Hepatocyte (in vitro differentiated cells): ENCODE measurements around the gene STON1. TPM values are rescaled to one million over a fixed set of nuclear protein-coding genes. Genes with fewer than 3 reads are reported as not detected.
A peak's percentile ranks its signal among the peaks of the same experiment; 100 is the strongest.

Source experiments
- DNase-seq: peaks from one replicate; pipeline ENCODE4 v3.0.0-alpha.2; 2016; ENCODE audit warnings: low spot score
- H2AFZ ChIP-seq: fragments of 200-600 bp; sonication (generic); 2 replicates; pipeline ENCODE4 v1.6.0; 2016; ENCODE audit warnings: antibody characterized with exemption, mild to moderate bottlenecking
- H3K27ac ChIP-seq: fragments of 200-600 bp; sonication (generic); 2 replicates; pipeline ENCODE4 v1.5.1; 2016; ENCODE audit warnings: mild to moderate bottlenecking
- H3K27me3 ChIP-seq: fragments of 200-600 bp; sonication (generic); 2 replicates; pipeline ENCODE4 v1.6.1; 2016
- H3K36me3 ChIP-seq: fragments of 200-600 bp; sonication (generic); replicated peaks from 2 replicates; pipeline ENCODE4 v1.5.1; 2016; ENCODE audit warnings: low read depth; ENCODE audit not compliant: insufficient read depth
- H3K4me1 ChIP-seq: fragments of 200-600 bp; sonication (generic); 2 replicates; pipeline ENCODE4 v1.5.1; 2016; ENCODE audit warnings: mild to moderate bottlenecking, moderate library complexity; ENCODE audit not compliant: insufficient read depth
- H3K4me2 ChIP-seq: fragments of 200-600 bp; sonication (generic); 2 replicates; pipeline ENCODE4 v1.6.0; 2016
- H3K4me3 ChIP-seq: fragments of 200-600 bp; sonication (generic); 2 replicates; pipeline ENCODE4 v1.5.1; 2016; ENCODE audit warnings: mild to moderate bottlenecking
- H3K79me2 ChIP-seq: fragments of 200-600 bp; sonication (generic); 2 replicates; pipeline ENCODE4 v1.6.0; 2017; ENCODE audit warnings: mild to moderate bottlenecking
- H3K9me2 ChIP-seq: fragments of 200-600 bp; sonication (generic); replicated peaks from 2 replicates; pipeline ENCODE4 v1.6.0; 2017; ENCODE audit warnings: mild to moderate bottlenecking; ENCODE audit not compliant: insufficient read depth
- H3K9me3 ChIP-seq: fragments of 200-600 bp; sonication (generic); 2 replicates; pipeline ENCODE4 v1.5.1; 2016; ENCODE audit warnings: low read depth, mild to moderate bottlenecking
- H4K20me1 ChIP-seq: fragments of 200-600 bp; sonication (generic); 2 replicates; pipeline ENCODE4 v1.6.0; 2016; ENCODE audit warnings: mild to moderate bottlenecking; ENCODE audit not compliant: insufficient read depth, poor library complexity, severe bottlenecking
- EZH2 ChIP-seq: fragments of 200-600 bp; sonication (generic); IDR thresholded peaks from 2 replicates; pipeline ENCODE4 v1.6.1; 2016; ENCODE audit warnings: antibody characterized with exemption, mild to moderate bottlenecking, borderline replicate concordance
- EZH2phosphoT487 ChIP-seq: fragments of 200-600 bp; sonication (generic); IDR thresholded peaks from one replicate; pipeline ENCODE4 v1.6.1; 2018; ENCODE audit warnings: antibody characterized with exemption, mild to moderate bottlenecking, low read depth, moderate library complexity; ENCODE audit not compliant: unreplicated experiment, severe bottlenecking
- WGBS: methylation state at CpG from one replicate; pipeline ENCODE4 v1.1.6; 2016; ENCODE audit warnings: low lambda C conversion rate; ENCODE audit errors: missing lambda C conversion rate; 5-methylcytosine and 5-hydroxymethylcytosine counted together
- polyA plus RNA-seq: library from polyadenylated mRNA; unstranded; fragments of >200 nt; fragmentation: Nextera tagmentation; extraction: Ambion mirVana; gene quantifications from 2 replicates; pipeline ENCODE4 v1.2.1, GENCODE V29; 2016
- total RNA-seq: library from RNA; depleted of rRNA; stranded (reverse); fragments of >200 nt; gene quantifications from 2 replicates; pipeline ENCODE4 v1.2.3, GENCODE V29; 2014
- TF ChIP-seq, protein P1 (sequence below): fragments of 200-600 bp; sonication (generic); IDR thresholded peaks from 2 replicates; pipeline ENCODE4 v1.5.1; 2016; ENCODE audit warnings: antibody characterized with exemption, mild to moderate bottlenecking; ENCODE audit not compliant: poor library complexity

Gene STON1
- total and polyA plus RNA-seq, 2 experiments from 2014 or later = 12.2 to 22.0 TPM

DNA sequence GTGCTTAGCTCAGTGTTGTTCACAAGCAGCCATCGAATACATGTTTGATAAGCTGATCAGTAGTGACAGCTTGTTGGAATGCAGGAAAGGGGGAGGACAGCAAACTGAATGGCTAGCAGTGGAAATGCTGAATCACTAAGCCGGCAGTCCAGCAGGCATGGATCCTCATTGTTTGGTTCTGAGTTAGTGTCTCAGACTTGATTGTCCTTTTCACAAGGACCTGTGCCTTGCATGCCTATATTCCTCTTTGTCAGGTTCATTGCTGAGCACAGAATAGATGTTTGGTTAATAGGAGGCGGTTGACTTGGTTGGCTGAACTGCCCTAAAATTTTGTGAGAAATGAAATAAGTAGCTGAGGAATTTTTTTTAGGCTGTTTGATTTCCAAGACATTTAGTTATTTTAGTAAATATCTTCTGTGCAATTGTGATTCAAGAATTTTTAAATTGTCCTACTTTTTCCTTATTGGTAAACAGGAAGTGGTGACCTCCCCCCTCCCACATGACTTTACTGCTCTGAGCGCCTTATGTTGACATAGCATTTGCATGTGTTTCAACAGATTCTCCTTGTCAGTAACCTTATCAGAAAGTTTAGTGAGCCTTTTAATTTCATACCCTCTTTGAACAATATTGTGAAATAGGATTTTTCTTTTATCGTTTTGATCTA is 21.4 kb upstream of the STON1 start:
- WGBS = 37% methylated on average over 5 of the region's 5 CpGs
- Histone ChIP-seq H3K4me2 (peak overlapping the region; percentile 50), H3K4me1 (peaks cover 42% of the 10 kb centered on the region), H3K27me3 (no peaks in the 10 kb centered on the region), H3K9me3 (no peaks in the 10 kb centered on the region), H3K27ac (peak overlapping the region; percentile 94), H2AFZ (no peak overlapping the region), H3K9me2 (no peaks in the 10 kb centered on the region), H3K4me3 (no peak overlapping the region), H3K79me2 (no peaks in the 10 kb centered on the region), H3K36me3 (no peaks in the 10 kb centered on the region), H4K20me1 (no peaks in the 10 kb centered on the region)
- TF ChIP-seq EZH2phosphoT487 = no peak
- TF ChIP-seq, protein P1, sequence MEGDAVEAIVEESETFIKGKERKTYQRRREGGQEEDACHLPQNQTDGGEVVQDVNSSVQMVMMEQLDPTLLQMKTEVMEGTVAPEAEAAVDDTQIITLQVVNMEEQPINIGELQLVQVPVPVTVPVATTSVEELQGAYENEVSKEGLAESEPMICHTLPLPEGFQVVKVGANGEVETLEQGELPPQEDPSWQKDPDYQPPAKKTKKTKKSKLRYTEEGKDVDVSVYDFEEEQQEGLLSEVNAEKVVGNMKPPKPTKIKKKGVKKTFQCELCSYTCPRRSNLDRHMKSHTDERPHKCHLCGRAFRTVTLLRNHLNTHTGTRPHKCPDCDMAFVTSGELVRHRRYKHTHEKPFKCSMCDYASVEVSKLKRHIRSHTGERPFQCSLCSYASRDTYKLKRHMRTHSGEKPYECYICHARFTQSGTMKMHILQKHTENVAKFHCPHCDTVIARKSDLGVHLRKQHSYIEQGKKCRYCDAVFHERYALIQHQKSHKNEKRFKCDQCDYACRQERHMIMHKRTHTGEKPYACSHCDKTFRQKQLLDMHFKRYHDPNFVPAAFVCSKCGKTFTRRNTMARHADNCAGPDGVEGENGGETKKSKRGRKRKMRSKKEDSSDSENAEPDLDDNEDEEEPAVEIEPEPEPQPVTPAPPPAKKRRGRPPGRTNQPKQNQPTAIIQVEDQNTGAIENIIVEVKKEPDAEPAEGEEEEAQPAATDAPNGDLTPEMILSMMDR = no peak
- no peak for TF ChIP-seq EZH2
- peak; percentile 54 for DNase-seq

DNA sequence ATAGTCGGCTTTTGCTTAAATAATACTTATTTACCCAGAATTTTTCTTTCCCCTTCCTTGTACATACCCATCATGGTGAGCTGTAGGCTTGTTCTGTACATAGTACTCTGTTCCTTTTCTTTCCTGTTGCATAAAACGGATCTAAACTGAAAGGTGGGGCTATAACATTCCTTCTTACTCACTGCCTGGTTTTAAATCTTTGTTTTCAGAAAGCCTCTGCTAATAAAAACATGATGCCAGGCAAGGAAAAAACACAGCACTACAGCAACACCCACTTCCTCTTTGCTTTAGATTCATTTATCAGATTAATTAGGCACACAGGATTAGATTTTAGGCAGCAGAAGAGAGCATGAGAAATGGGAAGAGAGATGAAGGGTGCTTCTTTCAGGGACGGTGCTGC is 19.6 kb upstream of the STON1 start:
- Histone ChIP-seq H3K27me3 (no peaks in the 10 kb centered on the region), H3K4me3 (no peak overlapping the region), H3K9me2 (no peaks in the 10 kb centered on the region), H2AFZ (no peak overlapping the region), H4K20me1 (no peaks in the 10 kb centered on the region), H3K4me1 (peaks cover 47% of the 10 kb centered on the region), H3K9me3 (no peaks in the 10 kb centered on the region), H3K4me2 (no peak overlapping the region), H3K27ac (peak overlapping the region; percentile 94), H3K36me3 (no peaks in the 10 kb centered on the region), H3K79me2 (no peaks in the 10 kb centered on the region)
- TF ChIP-seq, protein P1 = no peak
- TF ChIP-seq EZH2 = no peak
- DNase-seq = no peak
- WGBS = 68% methylated on average over 3 of the region's 3 CpGs

DNA sequence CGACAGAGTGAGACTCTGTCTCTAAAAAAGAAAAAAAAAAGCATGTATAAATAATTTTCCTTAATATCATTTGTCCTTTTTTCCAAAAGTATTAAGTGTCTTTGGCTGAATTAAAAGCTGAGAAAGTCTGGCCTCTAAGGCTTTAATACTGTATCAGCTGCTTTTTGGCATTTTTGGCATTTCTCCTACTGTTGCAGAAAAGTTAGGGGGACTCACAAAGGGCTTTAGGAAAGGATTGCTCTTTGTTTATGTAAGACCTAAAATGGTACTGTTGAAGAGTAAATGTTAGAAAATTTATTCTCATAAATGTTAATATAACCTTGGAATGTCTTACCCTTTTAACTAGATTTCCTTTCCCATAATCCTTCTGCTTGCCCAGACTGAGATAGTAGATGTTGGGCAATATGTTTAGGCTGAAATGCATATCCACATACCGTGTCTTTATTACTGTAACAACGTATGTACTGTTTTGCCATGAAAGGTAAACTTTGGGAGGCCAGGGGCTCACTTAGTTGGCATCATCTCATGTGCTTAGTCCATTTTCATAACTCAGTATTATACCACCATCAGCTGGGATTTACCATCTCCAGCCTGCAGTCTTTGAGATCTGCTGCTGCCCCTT is 18.0 kb upstream of the STON1 start:
- Histone ChIP-seq H3K4me1 (peaks cover 55% of the 10 kb centered on the region), H3K36me3 (no peaks in the 10 kb centered on the region), H2AFZ (no peak overlapping the region), H3K27ac (peak overlapping the region; percentile 61), H3K27me3 (no peaks in the 10 kb centered on the region), H3K79me2 (no peaks in the 10 kb centered on the region), H3K4me2 (no peak overlapping the region), H3K9me2 (no peaks in the 10 kb centered on the region), H3K9me3 (no peaks in the 10 kb centered on the region), H4K20me1 (no peaks in the 10 kb centered on the region), H3K4me3 (no peak overlapping the region)
- no peak for DNase-seq
- WGBS = 62% methylated on average over 3 of the region's 3 CpGs
- TF ChIP-seq EZH2 (no peak), EZH2phosphoT487 (no peak)
- TF ChIP-seq, protein P1 = no peak
